Stimulated activated CD8-positive, alpha-beta memory T cell treated with anti-CD3 and anti-CD28 coated beads, Interleukin-7, amount 100 ng/mL, for 24 hours (primary cell): ENCODE results near the gene CAST.
"Not testable (repeated sequence)": the region's sequence is repeated elsewhere in the genome, so short reads cannot be mapped to it uniquely, and the experiment has no call there.

Experiments used
- DNase-seq: peaks from one replicate; pipeline ENCODE4 v3.0.0-alpha.2; 2020; ENCODE audit warnings: low read depth

The CAST gene

GRCh38 chr5:96781031-96781971 is 119.1 kb downstream of the CAST start:
- no peak for DNase-seq

GRCh38 chr5:96783326-96783725 is 121.2 kb downstream of the CAST start:
- no peak for DNase-seq

- no peak for DNase-seq
These were observed 123.3 kb downstream of the CAST start for GRCh38 chr5:96785326-96786109.

- DNase-seq: no peak
These were observed 126.1 kb downstream of the CAST start for GRCh38 chr5:96788112-96788749.

GRCh38 chr5:96789794-96790330 is 127.7 kb downstream of the CAST start:
- DNase-seq: no peak

GRCh38 chr5:96790961-96791504 is 128.9 kb downstream of the CAST start:
- DNase-seq: no peak

- peak; percentile 30 for DNase-seq
These were observed 132.6 kb downstream of the CAST start for GRCh38 chr5:96794757-96795156.

- DNase-seq: no peak
These were observed 133.4 kb downstream of the CAST start for GRCh38 chr5:96795626-96796025.

- no peak for DNase-seq
These were observed 134.3 kb downstream of the CAST start for GRCh38 chr5:96796434-96796833.

GRCh38 chr5:96801718-96802117 is 139.5 kb downstream of the CAST start:
- not testable (repeated sequence) for DNase-seq

GRCh38 chr5:96807075-96807654 is 145.0 kb downstream of the CAST start:
- DNase-seq: no peak

- no peak for DNase-seq
These were observed 146.3 kb downstream of the CAST start for GRCh38 chr5:96808541-96808828.

- no peak for DNase-seq
These were observed 146.8 kb downstream of the CAST start for GRCh38 chr5:96808868-96809558.

GRCh38 chr5:96809921-96810320 is 147.7 kb downstream of the CAST start:
- no peak for DNase-seq

- DNase-seq: no peak
These were observed 150.7 kb downstream of the CAST start for GRCh38 chr5:96812851-96813250.

GRCh38 chr5:96814041-96814440 is 151.9 kb downstream of the CAST start:
- DNase-seq: no peak

GRCh38 chr5:96816411-96816939 is 154.3 kb downstream of the CAST start:
- no peak for DNase-seq

GRCh38 chr5:96816991-96817390 is 154.8 kb downstream of the CAST start:
- DNase-seq: no peak

GRCh38 chr5:96817506-96817905 is 155.3 kb downstream of the CAST start:
- no peak for DNase-seq

- DNase-seq: no peak
These were observed 156.1 kb downstream of the CAST start for GRCh38 chr5:96818125-96818788.
